Measurements from ENCODE around the gene EEF1AKMT1. TPM values are rescaled to one million over a fixed set of nuclear protein-coding genes. Genes with fewer than 3 reads are reported as not detected.
A peak's percentile ranks its signal among the peaks of the same experiment; 100 is the strongest.

The EEF1AKMT1 gene
- total RNA-seq, 2 donors from 2014 or later: 8.5 to 19.1 TPM

DNA sequence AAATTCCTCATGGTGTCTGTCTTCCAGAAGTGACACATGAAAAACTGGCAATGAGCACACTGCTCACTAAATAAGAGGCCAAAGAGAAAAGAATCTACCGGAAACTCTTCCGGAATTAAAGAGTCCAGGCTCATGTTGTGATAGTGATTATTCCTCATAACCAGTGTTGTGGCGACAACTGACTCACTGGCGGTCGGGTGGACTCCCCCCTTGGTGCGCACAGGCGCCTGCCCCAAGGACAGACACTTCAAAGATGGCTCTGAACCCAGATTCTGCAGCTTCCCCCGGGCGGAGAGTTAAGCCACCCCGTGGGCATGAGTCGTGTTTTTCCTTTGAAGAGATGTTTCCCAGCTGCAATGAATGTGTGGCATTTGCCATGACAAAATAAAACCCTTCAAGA, 60.0 kb downstream of the EEF1AKMT1 start:
- no peaks in the 10 kb centered on the region for H3K36me3 Mint-ChIP-seq
- ATAC-seq: peak in 1 of 2 donors; percentile 28
- H3K27ac Mint-ChIP-seq: no peak overlapping the region
- H3K9me3 Mint-ChIP-seq: no peaks in the 10 kb centered on the region
- DNase-seq (ENCODE audit: low spot score in 2 of 2): no peak

GRCh38 chr13:20713014-20713376, 60.8 kb downstream of the EEF1AKMT1 start:
- H3K9me3 Mint-ChIP-seq: no peaks in the 10 kb centered on the region
- no peaks in the 10 kb centered on the region for H3K36me3 Mint-ChIP-seq
- DNase-seq (ENCODE audit: low spot score in 2 of 2) (no peak), ATAC-seq (no peak)
- H3K27ac Mint-ChIP-seq: no peak overlapping the region

- ATAC-seq (no peak), DNase-seq (ENCODE audit: low spot score in 2 of 2) (no peak)
- Mint-ChIP-seq H3K9me3 (no peaks in the 10 kb centered on the region), H3K36me3 (no peaks in the 10 kb centered on the region), H3K27ac (no peak overlapping the region)
These were observed 62.3 kb downstream of the EEF1AKMT1 start for GRCh38 chr13:20711301-20712044.

DNA sequence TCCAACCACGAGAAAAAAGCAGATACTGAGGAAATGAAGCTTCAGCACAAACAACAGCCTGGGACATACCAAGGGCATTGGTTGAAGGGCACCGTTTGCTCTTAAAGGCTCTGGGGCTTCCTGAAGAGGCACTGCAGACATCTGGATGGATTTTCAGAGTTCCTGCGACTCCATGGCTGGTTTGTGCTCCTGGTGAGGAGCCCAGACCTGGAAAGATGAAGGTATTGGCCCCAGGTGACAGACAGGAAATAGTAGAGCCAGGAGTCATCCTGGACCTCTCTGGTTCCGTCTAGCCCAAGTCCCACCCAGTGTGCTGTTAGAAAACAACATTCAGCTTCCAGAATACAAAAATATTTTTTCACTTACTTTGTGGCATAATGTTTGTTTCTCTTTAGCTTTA, 64.0 kb downstream of the EEF1AKMT1 start:
- no peak overlapping the region for H3K27ac Mint-ChIP-seq
- no peak for DNase-seq (ENCODE audit: low spot score in 2 of 2)
- no peaks in the 10 kb centered on the region for H3K9me3 Mint-ChIP-seq
- no peak for ATAC-seq
- H3K36me3 Mint-ChIP-seq: no peaks in the 10 kb centered on the region

DNA sequence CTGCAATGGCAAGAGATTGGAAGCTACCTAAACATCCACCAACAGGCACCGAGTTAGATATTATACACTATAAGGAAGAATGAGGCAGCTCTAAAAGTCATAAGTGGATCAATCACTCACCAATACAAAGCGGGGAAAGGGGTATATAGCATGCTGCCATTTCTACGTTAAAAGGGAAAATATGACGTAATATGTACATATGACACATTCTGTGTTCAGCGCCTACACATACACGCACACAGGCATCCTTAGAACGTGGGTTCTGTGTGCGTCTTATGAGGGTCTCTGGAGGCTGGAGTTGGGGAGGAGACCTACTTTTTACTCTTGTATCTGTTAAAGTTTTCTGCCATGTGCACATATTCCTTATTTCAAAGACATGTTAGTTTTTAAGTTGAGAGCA, 64.4 kb downstream of the EEF1AKMT1 start:
- H3K9me3 Mint-ChIP-seq: no peaks in the 10 kb centered on the region
- DNase-seq (ENCODE audit: low spot score in 2 of 2): no peak
- ATAC-seq: no peak
- H3K36me3 Mint-ChIP-seq: no peaks in the 10 kb centered on the region
- H3K27ac Mint-ChIP-seq: peak overlapping the region in 1 of 2 donors; percentile 69

DNA sequence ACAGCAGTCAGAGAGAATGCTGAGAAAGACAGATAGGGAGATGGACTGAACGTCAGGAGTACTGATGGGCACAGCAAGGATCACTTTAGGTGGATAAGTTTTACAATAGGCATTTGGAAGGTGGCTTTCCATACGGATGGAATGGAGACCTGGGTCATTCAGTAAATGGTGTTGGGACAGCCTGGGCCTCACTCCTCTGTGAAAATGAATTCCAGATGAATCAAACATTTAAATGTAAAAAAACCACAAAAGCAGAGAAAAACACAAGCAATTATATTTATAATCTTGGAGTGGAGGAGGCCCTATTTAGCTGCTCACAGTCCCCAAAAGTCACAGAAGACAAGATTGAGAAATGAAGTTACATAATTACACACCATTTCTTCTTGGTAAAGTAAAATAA, 65.5 kb downstream of the EEF1AKMT1 start:
- Mint-ChIP-seq H3K36me3 (no peaks in the 10 kb centered on the region), H3K9me3 (no peaks in the 10 kb centered on the region), H3K27ac (no peak overlapping the region)
- DNase-seq (ENCODE audit: low spot score in 2 of 2): no peak
- ATAC-seq: no peak

DNA sequence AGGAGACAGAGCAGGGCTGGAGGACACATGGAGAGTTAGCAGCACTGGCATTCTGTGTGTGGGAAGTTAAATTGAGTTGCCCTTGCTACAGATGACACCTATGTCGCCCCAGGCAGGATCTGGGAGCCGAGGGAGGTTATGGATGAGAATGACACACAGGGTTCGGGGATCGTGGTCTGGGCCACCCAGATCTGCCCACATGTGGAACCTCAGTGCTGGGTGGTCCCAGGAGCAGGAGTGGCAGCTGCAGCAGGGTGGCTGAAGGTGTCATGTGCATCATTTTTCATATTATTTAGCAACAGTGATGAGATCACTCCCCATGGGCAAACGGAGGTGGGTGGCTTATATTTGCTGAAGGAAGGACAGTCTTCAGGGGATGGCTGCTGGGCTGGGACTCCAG, 67.1 kb downstream of the EEF1AKMT1 start:
- Mint-ChIP-seq H3K36me3 (no peaks in the 10 kb centered on the region), H3K27ac (no peak overlapping the region), H3K9me3 (no peaks in the 10 kb centered on the region)
- no peak for DNase-seq (ENCODE audit: low spot score in 2 of 2)
- ATAC-seq: no peak

- H3K27ac Mint-ChIP-seq: no peak overlapping the region
- no peak for DNase-seq (ENCODE audit: low spot score in 2 of 2)
- no peaks in the 10 kb centered on the region for H3K9me3 Mint-ChIP-seq
- ATAC-seq: peak in 1 of 2 donors; percentile 19
- H3K36me3 Mint-ChIP-seq: no peaks in the 10 kb centered on the region
These were observed 69.2 kb downstream of the EEF1AKMT1 start for GRCh38 chr13:20704459-20705069.

DNA sequence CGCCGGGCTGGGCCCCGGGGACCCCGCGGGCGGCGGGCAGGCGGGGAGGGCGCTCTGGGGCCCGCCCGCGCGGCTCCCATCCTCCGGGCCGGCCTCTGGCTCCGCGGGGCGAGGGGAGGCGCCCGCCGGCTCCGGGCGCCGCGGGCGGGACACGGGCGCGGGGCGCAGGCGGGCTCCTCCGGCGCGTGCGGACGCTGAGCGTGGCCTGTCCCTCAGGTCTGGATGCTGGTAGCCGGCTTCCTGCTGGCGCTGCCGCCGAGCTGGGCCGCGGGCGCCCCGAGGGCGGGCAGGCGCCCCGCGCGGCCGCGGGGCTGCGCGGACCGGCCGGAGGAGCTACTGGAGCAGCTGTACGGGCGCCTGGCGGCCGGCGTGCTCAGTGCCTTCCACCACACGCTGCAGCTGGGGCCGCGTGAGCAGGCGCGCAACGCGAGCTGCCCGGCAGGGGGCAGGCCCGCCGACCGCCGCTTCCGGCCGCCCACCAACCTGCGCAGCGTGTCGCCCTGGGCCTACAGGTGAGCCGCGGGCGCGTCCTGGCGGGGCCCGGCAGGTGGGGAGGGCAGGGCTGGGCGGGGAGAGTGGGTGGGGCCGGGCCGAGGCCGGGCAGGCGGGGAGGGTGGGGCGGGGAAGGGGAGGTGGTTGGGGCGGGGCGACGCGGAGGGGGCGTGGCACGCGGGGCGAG, 69.8 kb downstream of the EEF1AKMT1 start:
- Mint-ChIP-seq H3K36me3 (no peaks in the 10 kb centered on the region), H3K9me3 (no peaks in the 10 kb centered on the region), H3K27ac (no peak overlapping the region)
- ATAC-seq (peak; percentile 89 to 93), DNase-seq (ENCODE audit: low spot score in 2 of 2) (peak; percentile 74 to 75)

GRCh38 chr13:20702915-20703779, 70.6 kb downstream of the EEF1AKMT1 start, which contains the start of gene IL17D:
TSS of gene IL17D (plus strand) at chr13:20703699. CDS start at chr13:20704002, 303 bp downstream.
- DNase-seq (ENCODE audit: low spot score in 2 of 2): peak in 1 of 2 donors; percentile 37
- Mint-ChIP-seq H3K9me3 (no peaks in the 10 kb centered on the region), H3K36me3 (no peaks in the 10 kb centered on the region), H3K27ac (peak within 1 kb of the TSS in 1 of 2 donors; percentile 58)
- ATAC-seq: peak; percentile 31 to 39

GRCh38 chr13:20702530-20702914, 71.2 kb downstream of the EEF1AKMT1 start:
- Mint-ChIP-seq H3K27ac (no peak overlapping the region), H3K36me3 (no peaks in the 10 kb centered on the region), H3K9me3 (no peaks in the 10 kb centered on the region)
- ATAC-seq (no peak), DNase-seq (ENCODE audit: low spot score in 2 of 2) (no peak)

GRCh38 chr13:20701461-20701860, 72.3 kb downstream of the EEF1AKMT1 start:
- no peak for ATAC-seq
- no peak overlapping the region for H3K27ac Mint-ChIP-seq
- H3K9me3 Mint-ChIP-seq: no peaks in the 10 kb centered on the region
- no peak for DNase-seq (ENCODE audit: low spot score in 2 of 2)
- no peaks in the 10 kb centered on the region for H3K36me3 Mint-ChIP-seq

- ATAC-seq (no peak), DNase-seq (ENCODE audit: low spot score in 2 of 2) (no peak)
- Mint-ChIP-seq H3K27ac (no peak overlapping the region), H3K9me3 (no peaks in the 10 kb centered on the region), H3K36me3 (no peaks in the 10 kb centered on the region)
These were observed 73.5 kb downstream of the EEF1AKMT1 start for GRCh38 chr13:20700288-20700687.

- no peaks in the 10 kb centered on the region for H3K36me3 Mint-ChIP-seq
- no peak for DNase-seq (ENCODE audit: low spot score in 2 of 2)
- H3K27ac Mint-ChIP-seq: no peak overlapping the region
These were observed 74.0 kb downstream of the EEF1AKMT1 start for GRCh38 chr13:20699715-20700114.

DNA sequence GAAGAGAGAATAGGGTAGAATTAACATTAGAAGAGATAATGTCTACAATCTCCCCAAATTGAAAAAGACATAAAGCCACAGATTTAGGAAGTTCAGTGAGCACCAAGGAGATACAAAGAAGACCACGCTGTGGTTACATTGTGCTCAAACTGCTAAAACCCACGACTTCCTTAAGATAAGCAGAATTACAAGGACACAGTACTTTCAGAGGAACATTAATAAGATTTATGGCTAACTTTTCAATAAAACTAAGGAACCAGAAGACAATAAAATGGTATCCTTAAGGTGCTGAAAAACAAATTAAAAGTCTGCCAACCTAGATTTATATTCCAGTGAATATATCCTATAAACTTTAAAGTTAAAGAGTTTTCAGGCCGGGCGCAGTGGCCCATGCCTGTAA, 77.7 kb downstream of the EEF1AKMT1 start:
- H3K9me3 Mint-ChIP-seq: no peaks in the 10 kb centered on the region
- no peaks in the 10 kb centered on the region for H3K36me3 Mint-ChIP-seq
- ATAC-seq (no peak), DNase-seq (ENCODE audit: low spot score in 2 of 2) (no peak)
- H3K27ac Mint-ChIP-seq: no peak overlapping the region

More at GRCh38 chr13:20699715-20700114, 74.0 kb downstream of the EEF1AKMT1 start:
- ATAC-seq: no peak
- H3K9me3 Mint-ChIP-seq: no peaks in the 10 kb centered on the region

GRCh38 chr13:20691616-20692015, 82.1 kb downstream of the EEF1AKMT1 start:
- no peak for DNase-seq (ENCODE audit: low spot score in 2 of 2)
- no peak overlapping the region for H3K27ac Mint-ChIP-seq
- no peak for ATAC-seq
- H3K9me3 Mint-ChIP-seq: no peaks in the 10 kb centered on the region
- no peaks in the 10 kb centered on the region for H3K36me3 Mint-ChIP-seq

- no peak for DNase-seq (ENCODE audit: low spot score in 2 of 2)
- H3K36me3 Mint-ChIP-seq: no peaks in the 10 kb centered on the region
- H3K27ac Mint-ChIP-seq: no peak overlapping the region
- H3K9me3 Mint-ChIP-seq: no peaks in the 10 kb centered on the region
- no peak for ATAC-seq
These were observed 84.5 kb downstream of the EEF1AKMT1 start for GRCh38 chr13:20689291-20689690.
